HCT116 (cell line): ENCODE measurements around the gene KRT81. TPM values are rescaled to one million over a fixed set of nuclear protein-coding genes. Genes with fewer than 3 reads are reported as not detected.
"Not testable (repeated sequence)": the region's sequence is repeated elsewhere in the genome, so short reads cannot be mapped to it uniquely, and the experiment has no call there.

Experiments used
- ATAC-seq: fragments of 200-7000 bp; cut with Tn5 transposase; 2 replicates; pipeline ENCODE4 v1.9.1; 2020; ENCODE audit warnings: mild to moderate bottlenecking, moderate library complexity
- BruUV-seq: library from RNA; stranded (reverse); fragments of 400-500 nt; replicated peaks from 2 replicates; lab custom pipeline; 2021; lab: Mats Ljungman, UMichigan
- CTCF ChIA-PET: fragments of 300-600 bp; sonication (Branson Sonifier 250); formaldehyde crosslinking; loops from one replicate; lab custom pipeline; 2021; ENCODE audit warnings: antibody characterized with exemption; lab: Charles Lee
- POLR2A ChIA-PET: fragments of 300-600, 350-600 bp; sonication (Branson Sonifier 250); formaldehyde crosslinking; loops from one replicate; lab custom pipeline; 2021; ENCODE audit warnings: antibody characterized with exemption; lab: Charles Lee
- RAD21 ChIA-PET, 2 experiments: fragments of 300-600 bp; sonication (Branson Sonifier 250); formaldehyde crosslinking; loops; one replicate each; lab custom pipeline; 2023; ENCODE audit warnings: low total read pairs in 2 of 2; ENCODE audit not compliant: uncharacterized antibody in 2 of 2, unreplicated experiment in 2 of 2, low non-redundant PET in 1 of 2; lab: Charles Lee
- DNase-seq: peaks from one replicate; pipeline ENCODE4 v3.0.0-alpha.2; 2010; ENCODE audit warnings: low read depth, low spot score
- H2AFZ ChIP-seq: fragments of 200-600 bp; shearing (Covaris generic), sonication (generic); 2 replicates; pipeline ENCODE4 v1.6.1; 2017; ENCODE audit warnings: low read depth, mixed run types, mixed read lengths, antibody characterized with exemption, low read length; ENCODE audit not compliant: poor library complexity, severe bottlenecking
- H3K27ac ChIP-seq: 2 replicates; pipeline ENCODE4 v1.5.1; 2012; ENCODE audit warnings: low read depth, low read length
- H3K27me3 ChIP-seq: fragments of 200-600 bp; sonication (generic); 2 replicates; pipeline ENCODE4 v1.6.1; 2016; ENCODE audit warnings: mixed run types, low read length, mixed read lengths; ENCODE audit not compliant: insufficient read depth
- H3K36me3 ChIP-seq, 2 experiments: fragments of 200-500 bp in 1 of 2; fragments of 200-600 bp in 1 of 2; sonication (Bioruptor generic) in 1 of 2; sonication (generic) in 1 of 2; 2 replicates each; pipeline versions ENCODE4 v1.5.1 to v1.6.1; 2014 to 2016; ENCODE audit warnings: low read length in 2 of 2, inconsistent platforms in 1 of 2, mixed read lengths in 1 of 2, mixed run types in 1 of 2; ENCODE audit not compliant: insufficient read depth in 2 of 2, control insufficient read depth in 1 of 2
- H3K4me1 ChIP-seq, 2 experiments: fragments of 200-600 bp in 1 of 2; sonication (generic) in 1 of 2; 2 replicates each; pipeline versions ENCODE4 v1.5.1 to v1.6.1; 2012 to 2017; ENCODE audit warnings: low read length in 2 of 2, inconsistent platforms in 1 of 2, mild to moderate bottlenecking in 1 of 2, mixed read lengths in 1 of 2, mixed run types in 1 of 2, moderate library complexity in 1 of 2; ENCODE audit not compliant: insufficient read depth in 2 of 2, control insufficient read depth in 1 of 2
- H3K4me2 ChIP-seq: fragments of 200-600 bp; sonication (generic); 2 replicates; pipeline ENCODE4 v1.6.1; 2017; ENCODE audit warnings: mixed run types, low read length, mixed read lengths
- H3K4me3 ChIP-seq, 2 experiments: fragments of 200-600 bp in 1 of 2; sonication (generic) in 1 of 2; replicated peaks in 1 of 2; 2 replicates each; pipeline ENCODE4 v1.5.1; 2011 to 2016; ENCODE audit warnings: low read length in 2 of 2, control low read depth in 1 of 2, low read depth in 1 of 2, mild to moderate bottlenecking in 1 of 2, mixed read lengths in 1 of 2, mixed run types in 1 of 2
- H3K79me2 ChIP-seq: fragments of 200-600 bp; sonication (generic); 2 replicates; pipeline ENCODE4 v1.6.1; 2017; ENCODE audit warnings: mild to moderate bottlenecking, mixed run types, low read length, moderate library complexity, mixed read lengths; ENCODE audit not compliant: insufficient read depth
- H3K9ac ChIP-seq: fragments of 200-600 bp; sonication (generic); 2 replicates; pipeline ENCODE4 v1.6.1; 2016; ENCODE audit warnings: low read length, mixed read lengths
- H3K9me2 ChIP-seq: fragments of 200-600 bp; sonication (generic), shearing (Covaris generic); 2 replicates; pipeline ENCODE4 v1.6.1; 2017; ENCODE audit warnings: mixed run types, mild to moderate bottlenecking, moderate library complexity; ENCODE audit not compliant: insufficient read depth
- H3K9me3 ChIP-seq, 2 experiments: fragments of 200-500 bp in 1 of 2; fragments of 200-600 bp in 1 of 2; sonication (Bioruptor generic) in 1 of 2; sonication (generic) in 1 of 2; 2 replicates each; pipeline ENCODE4 v1.6.1; 2014 to 2017; ENCODE audit warnings: low read length in 2 of 2, mixed read lengths in 2 of 2, inconsistent platforms in 1 of 2, low read depth in 1 of 2, mild to moderate bottlenecking in 1 of 2, mixed run types in 1 of 2, moderate library complexity in 1 of 2; ENCODE audit not compliant: control insufficient read depth in 1 of 2, insufficient read depth in 1 of 2
- H4K20me1 ChIP-seq: fragments of 200-600 bp; sonication (generic), shearing (Covaris generic); 2 replicates; pipeline ENCODE4 v1.6.1; 2017; ENCODE audit warnings: mixed run types, mild to moderate bottlenecking, moderate library complexity; ENCODE audit not compliant: insufficient read depth
- EZH2 ChIP-seq: fragments of 200-600 bp; sonication (generic); IDR thresholded peaks from 2 replicates; pipeline ENCODE4 v1.6.1; 2017; ENCODE audit warnings: antibody characterized with exemption, mixed run types
- FOSL1 ChIP-seq: IDR thresholded peaks from 2 replicates; pipeline ENCODE4 v1.6.1; 2012; ENCODE audit warnings: low read depth
- intact Hi-C: fragments of 100-400 bp; cut with micrococcal nuclease; formaldehyde crosslinking; loops from 2 replicates; pipeline ENCODE4 v1.10.0; 2022
- total RNA-seq: library from RNA; stranded (reverse); gene quantifications from one replicate; pipeline ENCODE4 v1.2.1, GENCODE V29; 2021; ENCODE audit not compliant: unreplicated experiment
- TF ChIP-seq, protein P1 (sequence below): IDR thresholded peaks from 2 replicates; pipeline ENCODE4 v1.6.1; 2012; ENCODE audit warnings: low read depth
- TF ChIP-seq, protein P2 (sequence below): IDR thresholded peaks from 2 replicates; pipeline ENCODE4 v1.6.1; 2012

Gene KRT81
- total RNA-seq, 1 experiment from 2014 or later: 0.84 TPM

DNA sequence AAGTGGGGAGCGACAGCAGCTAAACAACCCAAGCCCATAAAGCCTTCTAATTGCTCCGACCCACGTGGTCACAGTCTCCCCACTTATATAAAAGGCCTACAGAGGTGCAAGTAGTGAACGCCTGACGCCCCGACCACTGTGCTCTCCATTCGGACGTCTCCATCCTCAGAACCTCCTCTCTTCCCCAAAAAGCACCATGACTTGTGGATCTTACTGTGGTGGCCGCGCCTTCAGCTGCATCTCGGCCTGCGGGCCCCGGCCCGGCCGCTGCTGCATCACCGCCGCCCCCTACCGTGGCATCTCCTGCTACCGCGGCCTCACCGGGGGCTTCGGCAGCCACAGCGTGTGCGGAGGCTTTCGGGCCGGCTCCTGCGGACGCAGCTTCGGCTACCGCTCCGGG is 10.4 kb upstream of the KRT81 start:
- H3K4me2 ChIP-seq, POLR2A ChIA-PET, H2AFZ ChIP-seq, CTCF ChIA-PET, H3K9ac ChIP-seq, DNase-seq, H3K27me3 ChIP-seq, intact Hi-C loops, RAD21 ChIA-PET, ATAC-seq, H3K9me3 ChIP-seq, H3K4me3 ChIP-seq, H3K9me2 ChIP-seq, H3K79me2 ChIP-seq, BruUV-seq, H4K20me1 ChIP-seq, H3K27ac ChIP-seq, H3K36me3 ChIP-seq: not testable (repeated sequence)
- peaks cover 0 to 14% of the 10 kb centered on the region in 2 experiments; a peak in 2 of 4 replicates for H3K4me1 ChIP-seq

DNA sequence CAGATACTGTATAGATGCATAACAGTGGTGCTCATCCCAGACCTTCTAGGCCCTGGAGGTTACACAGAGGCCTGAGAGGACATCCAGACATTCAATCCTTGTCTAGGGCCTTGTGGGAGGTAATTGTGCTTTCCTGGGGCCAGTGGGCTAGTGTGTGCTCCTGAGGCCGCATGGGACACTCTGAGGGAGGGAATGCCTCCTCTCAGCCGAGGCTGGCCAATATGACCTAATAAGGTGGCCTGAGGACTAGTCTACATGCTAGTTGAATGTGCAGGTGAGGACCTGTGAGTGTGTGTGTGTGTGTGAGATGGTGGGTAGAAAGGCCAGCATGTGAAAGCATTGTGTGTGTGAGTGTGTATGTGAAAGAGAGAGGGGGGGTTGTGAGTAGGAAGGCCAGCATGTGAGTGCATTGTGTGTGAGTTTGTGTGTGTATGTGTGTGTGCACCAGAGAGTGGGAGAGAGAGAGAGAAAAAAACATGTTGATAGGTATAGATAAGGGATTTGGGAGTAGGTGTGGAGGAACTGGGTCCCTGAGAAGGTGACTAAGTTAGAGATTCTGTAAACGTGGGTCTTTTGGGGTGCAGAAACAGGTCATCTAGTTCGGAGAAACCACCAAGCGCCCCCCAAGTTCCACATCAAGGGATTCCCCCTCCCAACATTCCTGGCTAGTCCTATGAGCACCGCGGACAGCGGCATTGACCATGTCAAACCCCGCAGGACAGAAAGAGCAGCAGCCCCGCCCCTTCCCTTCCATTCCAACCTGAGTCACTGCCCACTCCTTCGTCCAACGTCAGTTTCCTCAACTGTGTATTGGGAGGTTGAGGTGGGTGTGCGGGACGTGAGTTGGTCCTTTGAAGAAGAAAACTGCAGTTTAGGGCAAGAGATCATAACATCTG is 9.7 kb upstream of the KRT81 start:
- Histone ChIP-seq H2AFZ (no peak overlapping the region), H3K4me3 (no peak overlapping the region), H3K4me1 (peaks cover 0 to 14% of the 10 kb centered on the region in 2 experiments; a peak in 2 of 4 replicates), H3K9ac (no peak overlapping the region), H3K27me3 (no peaks in the 10 kb centered on the region), H4K20me1 (no peaks in the 10 kb centered on the region), H3K79me2 (no peaks in the 10 kb centered on the region), H3K4me2 (no peak overlapping the region), H3K27ac (no peak overlapping the region), H3K36me3 (no peaks in the 10 kb centered on the region), H3K9me2 (no peaks in the 10 kb centered on the region), H3K9me3 (no peaks in the 10 kb centered on the region)
- TF ChIP-seq FOSL1: no peak
- TF ChIP-seq, protein P1, sequence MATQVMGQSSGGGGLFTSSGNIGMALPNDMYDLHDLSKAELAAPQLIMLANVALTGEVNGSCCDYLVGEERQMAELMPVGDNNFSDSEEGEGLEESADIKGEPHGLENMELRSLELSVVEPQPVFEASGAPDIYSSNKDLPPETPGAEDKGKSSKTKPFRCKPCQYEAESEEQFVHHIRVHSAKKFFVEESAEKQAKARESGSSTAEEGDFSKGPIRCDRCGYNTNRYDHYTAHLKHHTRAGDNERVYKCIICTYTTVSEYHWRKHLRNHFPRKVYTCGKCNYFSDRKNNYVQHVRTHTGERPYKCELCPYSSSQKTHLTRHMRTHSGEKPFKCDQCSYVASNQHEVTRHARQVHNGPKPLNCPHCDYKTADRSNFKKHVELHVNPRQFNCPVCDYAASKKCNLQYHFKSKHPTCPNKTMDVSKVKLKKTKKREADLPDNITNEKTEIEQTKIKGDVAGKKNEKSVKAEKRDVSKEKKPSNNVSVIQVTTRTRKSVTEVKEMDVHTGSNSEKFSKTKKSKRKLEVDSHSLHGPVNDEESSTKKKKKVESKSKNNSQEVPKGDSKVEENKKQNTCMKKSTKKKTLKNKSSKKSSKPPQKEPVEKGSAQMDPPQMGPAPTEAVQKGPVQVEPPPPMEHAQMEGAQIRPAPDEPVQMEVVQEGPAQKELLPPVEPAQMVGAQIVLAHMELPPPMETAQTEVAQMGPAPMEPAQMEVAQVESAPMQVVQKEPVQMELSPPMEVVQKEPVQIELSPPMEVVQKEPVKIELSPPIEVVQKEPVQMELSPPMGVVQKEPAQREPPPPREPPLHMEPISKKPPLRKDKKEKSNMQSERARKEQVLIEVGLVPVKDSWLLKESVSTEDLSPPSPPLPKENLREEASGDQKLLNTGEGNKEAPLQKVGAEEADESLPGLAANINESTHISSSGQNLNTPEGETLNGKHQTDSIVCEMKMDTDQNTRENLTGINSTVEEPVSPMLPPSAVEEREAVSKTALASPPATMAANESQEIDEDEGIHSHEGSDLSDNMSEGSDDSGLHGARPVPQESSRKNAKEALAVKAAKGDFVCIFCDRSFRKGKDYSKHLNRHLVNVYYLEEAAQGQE: peak; percentile 69
- TF ChIP-seq, protein P2, sequence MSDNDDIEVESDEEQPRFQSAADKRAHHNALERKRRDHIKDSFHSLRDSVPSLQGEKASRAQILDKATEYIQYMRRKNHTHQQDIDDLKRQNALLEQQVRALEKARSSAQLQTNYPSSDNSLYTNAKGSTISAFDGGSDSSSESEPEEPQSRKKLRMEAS: no peak
- no peak for TF ChIP-seq EZH2
- ATAC-seq: no peak
- ChIA-PET RAD21 (no interaction called here), CTCF (no interaction called here), POLR2A (no interaction called here)
- no peak for DNase-seq
- intact Hi-C loops: no loop called here
- BruUV-seq: no TSS peak
